Transverse colon (tissue), 4 donors: ENCODE data around the gene TMEM229B.

Experiments
- EP300 ChIP-seq: sonication (generic); formaldehyde crosslinking; IDR thresholded peaks from one replicate; pipeline ENCODE4 v1.6.1; 2017; ENCODE audit warnings: antibody characterized with exemption, low read depth
- POLR2AphosphoS5 ChIP-seq, 3 donors: sonication (generic); formaldehyde crosslinking; IDR thresholded peaks; one replicate each; pipeline ENCODE4 v1.6.1; 2016; ENCODE audit warnings: antibody characterized with exemption in 3 of 3
- TF ChIP-seq, protein P1 (sequence below), 5 experiments: fragments of 200-600 bp in 3 of 5; fragments of 450-650 bp in 2 of 5; sonication (generic) in 3 of 5; IDR thresholded peaks; 1 replicate in 2 of 5; 2 replicates in 3 of 5; pipeline ENCODE4 v1.5.1; 2016 to 2017; ENCODE audit warnings: antibody characterized with exemption in 5 of 5, inconsistent platforms in 3 of 5, mild to moderate bottlenecking in 2 of 5, moderate library complexity in 1 of 5

DNA sequence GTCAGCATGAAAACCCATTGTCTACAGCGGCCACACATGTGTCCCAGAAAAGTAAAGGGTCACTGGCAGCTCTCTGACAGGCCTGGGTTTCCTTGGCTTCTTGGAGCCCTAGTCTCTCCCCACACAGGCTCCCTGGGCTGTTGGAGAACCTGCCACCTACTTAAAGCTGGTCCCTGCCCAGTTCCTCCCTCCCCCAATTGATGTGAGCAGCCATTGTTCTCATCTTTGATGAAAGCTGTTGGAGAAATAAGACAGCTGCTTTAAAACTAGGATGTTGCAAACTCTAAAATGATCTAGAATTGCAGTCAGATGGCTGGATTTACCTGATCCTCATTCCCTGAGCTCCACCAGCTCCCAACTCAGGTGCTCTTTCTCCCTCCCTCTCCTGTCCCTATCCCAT, 39.8 kb upstream of the TMEM229B start:
- TF ChIP-seq POLR2AphosphoS5 (IDR thresholded peaks at IDR 0.05) (no peak), EP300 (no peak)
- TF ChIP-seq, protein P1, sequence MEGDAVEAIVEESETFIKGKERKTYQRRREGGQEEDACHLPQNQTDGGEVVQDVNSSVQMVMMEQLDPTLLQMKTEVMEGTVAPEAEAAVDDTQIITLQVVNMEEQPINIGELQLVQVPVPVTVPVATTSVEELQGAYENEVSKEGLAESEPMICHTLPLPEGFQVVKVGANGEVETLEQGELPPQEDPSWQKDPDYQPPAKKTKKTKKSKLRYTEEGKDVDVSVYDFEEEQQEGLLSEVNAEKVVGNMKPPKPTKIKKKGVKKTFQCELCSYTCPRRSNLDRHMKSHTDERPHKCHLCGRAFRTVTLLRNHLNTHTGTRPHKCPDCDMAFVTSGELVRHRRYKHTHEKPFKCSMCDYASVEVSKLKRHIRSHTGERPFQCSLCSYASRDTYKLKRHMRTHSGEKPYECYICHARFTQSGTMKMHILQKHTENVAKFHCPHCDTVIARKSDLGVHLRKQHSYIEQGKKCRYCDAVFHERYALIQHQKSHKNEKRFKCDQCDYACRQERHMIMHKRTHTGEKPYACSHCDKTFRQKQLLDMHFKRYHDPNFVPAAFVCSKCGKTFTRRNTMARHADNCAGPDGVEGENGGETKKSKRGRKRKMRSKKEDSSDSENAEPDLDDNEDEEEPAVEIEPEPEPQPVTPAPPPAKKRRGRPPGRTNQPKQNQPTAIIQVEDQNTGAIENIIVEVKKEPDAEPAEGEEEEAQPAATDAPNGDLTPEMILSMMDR (IDR thresholded peaks at IDR 0.05), result no peak
